Measurements from ENCODE around the gene COX6A1. TPM values are rescaled to one million over a fixed set of nuclear protein-coding genes. Genes with fewer than 3 reads are reported as not detected.
A peak's percentile ranks its signal among the peaks of the same experiment; 100 is the strongest.

COX6A1 gene
- total RNA-seq, 1 donor, result 366 TPM

DNA sequence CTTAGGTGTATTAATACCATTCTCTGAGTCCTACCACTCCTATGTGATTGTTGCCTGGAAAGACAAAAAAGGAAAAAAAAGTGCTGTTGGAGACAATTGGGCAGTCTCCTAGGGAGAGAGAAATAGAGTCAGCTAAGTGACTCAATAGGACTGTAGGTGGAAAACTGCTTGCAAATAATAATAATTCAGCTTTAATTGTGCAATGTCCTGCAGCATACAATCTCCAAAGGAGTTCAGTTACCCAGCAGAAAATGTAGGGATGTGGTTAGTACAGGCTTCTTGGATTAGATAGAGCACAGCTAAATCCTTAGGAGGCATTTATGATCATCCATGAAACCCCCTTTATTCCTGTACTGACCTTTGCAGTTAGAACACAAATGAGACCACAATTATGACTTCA is 34.6 kb downstream of the COX6A1 start:
- TF ChIP-seq, protein P1, sequence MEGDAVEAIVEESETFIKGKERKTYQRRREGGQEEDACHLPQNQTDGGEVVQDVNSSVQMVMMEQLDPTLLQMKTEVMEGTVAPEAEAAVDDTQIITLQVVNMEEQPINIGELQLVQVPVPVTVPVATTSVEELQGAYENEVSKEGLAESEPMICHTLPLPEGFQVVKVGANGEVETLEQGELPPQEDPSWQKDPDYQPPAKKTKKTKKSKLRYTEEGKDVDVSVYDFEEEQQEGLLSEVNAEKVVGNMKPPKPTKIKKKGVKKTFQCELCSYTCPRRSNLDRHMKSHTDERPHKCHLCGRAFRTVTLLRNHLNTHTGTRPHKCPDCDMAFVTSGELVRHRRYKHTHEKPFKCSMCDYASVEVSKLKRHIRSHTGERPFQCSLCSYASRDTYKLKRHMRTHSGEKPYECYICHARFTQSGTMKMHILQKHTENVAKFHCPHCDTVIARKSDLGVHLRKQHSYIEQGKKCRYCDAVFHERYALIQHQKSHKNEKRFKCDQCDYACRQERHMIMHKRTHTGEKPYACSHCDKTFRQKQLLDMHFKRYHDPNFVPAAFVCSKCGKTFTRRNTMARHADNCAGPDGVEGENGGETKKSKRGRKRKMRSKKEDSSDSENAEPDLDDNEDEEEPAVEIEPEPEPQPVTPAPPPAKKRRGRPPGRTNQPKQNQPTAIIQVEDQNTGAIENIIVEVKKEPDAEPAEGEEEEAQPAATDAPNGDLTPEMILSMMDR (IDR thresholded peaks at IDR 0.05; ENCODE audit: insufficient read depth, low read length), result no peak
- no peak for DNase-seq (ENCODE audit: low read depth)
- H3K4me3 ChIP-seq (ENCODE audit: low read depth, low read length), result no peak overlapping the region

DNA sequence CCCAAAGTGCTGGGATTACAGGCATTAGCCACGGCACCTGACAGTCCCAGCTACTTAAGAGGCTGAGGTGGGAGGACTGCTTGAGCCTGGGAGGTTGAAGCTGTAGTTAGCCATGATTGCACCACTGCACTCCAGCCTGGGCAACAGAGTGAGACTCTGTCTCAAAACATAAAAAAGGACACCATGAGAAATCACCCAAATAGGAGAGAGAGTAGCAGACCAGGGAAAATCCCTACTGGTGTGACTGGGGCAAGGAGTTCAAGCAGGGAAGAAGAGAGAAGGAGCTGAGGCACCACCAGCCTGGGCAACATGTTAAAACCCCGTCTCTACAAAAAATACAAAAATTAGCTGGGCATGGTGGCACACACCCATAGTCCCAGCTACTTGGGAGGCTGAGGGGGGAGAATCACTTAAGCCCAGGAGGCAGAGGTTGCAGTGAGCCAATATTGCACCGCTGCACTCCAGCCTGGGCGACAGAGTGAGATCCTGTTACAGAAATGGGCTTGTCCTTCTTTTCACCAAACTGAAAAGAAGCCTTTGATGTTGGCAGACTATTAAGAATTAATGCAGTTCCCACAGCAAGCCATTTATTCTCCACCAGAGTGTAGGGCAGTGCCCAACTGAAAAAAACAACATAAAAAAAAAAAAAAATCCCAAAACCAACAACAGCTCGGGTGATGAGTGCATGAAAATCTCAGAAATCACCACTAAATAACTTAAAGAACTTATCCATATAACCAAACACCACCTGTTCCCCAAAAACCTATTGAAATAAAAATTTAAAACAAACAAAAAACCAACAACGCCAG is 36.1 kb downstream of the COX6A1 start:
- no peak overlapping the region for H3K4me3 ChIP-seq (ENCODE audit: low read depth, low read length)
- DNase-seq (ENCODE audit: low read depth), result no peak
- TF ChIP-seq, protein P1 (IDR thresholded peaks at IDR 0.05; ENCODE audit: insufficient read depth, low read length), result no peak

DNA sequence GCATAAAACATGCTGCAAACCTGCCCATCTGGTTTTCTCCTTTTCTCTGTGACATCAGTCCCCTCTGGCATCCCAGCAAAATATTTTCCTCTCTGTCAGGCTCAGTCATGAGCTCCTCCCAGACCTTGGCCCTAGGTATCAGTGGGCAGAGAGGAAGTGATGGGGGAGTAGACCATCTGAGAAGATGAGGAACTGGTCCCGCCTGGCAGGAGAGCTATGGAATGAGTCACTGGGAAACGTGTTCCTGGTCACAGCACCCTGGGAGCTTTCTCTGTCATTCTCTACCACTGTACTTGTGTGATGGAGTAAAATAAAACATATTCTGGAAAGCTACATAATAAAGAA is 36.7 kb downstream of the COX6A1 start:
- no peak overlapping the region for H3K4me3 ChIP-seq (ENCODE audit: low read depth, low read length)
- peak; percentile 46 for DNase-seq (ENCODE audit: low read depth)
- TF ChIP-seq, protein P1 (IDR thresholded peaks at IDR 0.05; ENCODE audit: insufficient read depth, low read length), result no peak

DNA sequence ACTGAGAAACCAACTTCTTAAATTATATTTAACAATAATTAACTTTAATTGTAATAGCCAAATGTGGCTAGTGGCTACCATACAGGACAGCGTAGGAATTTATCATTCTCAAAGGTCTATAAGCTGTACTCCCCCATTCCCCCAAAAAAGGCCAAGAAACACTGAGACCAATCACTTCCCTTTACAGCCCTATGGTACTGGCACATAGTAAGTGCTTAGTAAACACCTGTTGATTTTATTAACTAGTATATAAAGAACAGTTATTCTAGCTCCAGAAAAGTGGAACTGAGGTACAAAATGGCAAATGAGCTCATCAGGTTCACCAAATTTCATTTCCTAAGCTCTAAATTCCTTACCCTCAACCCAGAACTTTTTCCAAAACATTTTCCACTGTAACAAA is 37.7 kb downstream of the COX6A1 start:
- H3K4me3 ChIP-seq (ENCODE audit: low read depth, low read length), result no peak overlapping the region
- no peak for DNase-seq (ENCODE audit: low read depth)
- TF ChIP-seq, protein P1 (IDR thresholded peaks at IDR 0.05; ENCODE audit: insufficient read depth, low read length), result no peak

DNA sequence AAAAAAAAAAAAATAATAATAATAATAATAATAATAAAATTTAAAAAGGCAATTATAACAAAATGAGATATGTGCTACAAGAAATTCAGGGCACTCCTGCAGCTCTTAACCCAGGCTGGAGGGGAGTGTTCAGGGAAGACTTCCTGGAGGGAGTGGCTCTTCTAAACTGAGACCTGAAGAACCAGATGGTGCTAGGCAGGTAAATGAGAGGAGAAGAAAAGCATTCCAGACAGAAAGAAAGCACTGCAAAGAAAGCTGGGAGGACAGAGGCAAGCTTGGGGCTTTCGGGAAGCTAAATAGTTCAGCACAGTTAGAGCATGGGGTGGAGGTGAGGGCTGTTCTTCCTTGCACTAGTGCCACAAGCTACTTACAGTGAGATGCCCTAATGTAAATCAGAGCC is 41.5 kb downstream of the COX6A1 start:
- no peak overlapping the region for H3K4me3 ChIP-seq (ENCODE audit: low read depth, low read length)
- TF ChIP-seq, protein P1 (IDR thresholded peaks at IDR 0.05; ENCODE audit: insufficient read depth, low read length), result no peak
- no peak for DNase-seq (ENCODE audit: low read depth)

DNA sequence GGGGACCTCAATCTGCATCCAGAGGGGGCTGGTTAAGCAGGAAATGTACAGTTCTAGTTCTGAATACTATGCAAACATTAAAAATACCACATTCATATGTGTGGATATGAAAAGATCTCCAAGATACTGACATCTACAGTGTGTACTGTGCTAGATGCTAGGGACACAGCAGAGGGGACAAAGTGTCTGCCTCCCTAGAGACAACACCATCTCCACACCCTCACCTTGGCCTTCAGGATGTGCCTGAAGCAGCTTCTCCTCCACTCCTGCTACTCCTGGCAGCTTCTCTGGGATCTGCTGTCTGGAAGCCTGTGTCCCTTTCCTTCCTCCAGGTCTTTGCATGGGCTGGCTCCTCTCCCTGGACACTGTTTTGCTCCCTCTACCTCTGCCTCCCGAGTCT is 42.3 kb downstream of the COX6A1 start:
- DNase-seq (ENCODE audit: low read depth), result no peak
- no peak overlapping the region for H3K4me3 ChIP-seq (ENCODE audit: low read depth, low read length)
- TF ChIP-seq, protein P1 (IDR thresholded peaks at IDR 0.05; ENCODE audit: insufficient read depth, low read length), result no peak
